GM23338 (cell line): Measurements from ENCODE around the gene AQP1. TPM values are rescaled to one million over a fixed set of nuclear protein-coding genes. Genes with fewer than 3 reads are reported as not detected.

Experiments
- ATAC-seq: fragments of 200-7000 bp; cut with Tn5 transposase; 3 replicates; pipeline ENCODE4 v1.9.1; 2020
- DNase-seq: peaks from one replicate; pipeline ENCODE4 v3.0.0-alpha.2; 2015; ENCODE audit warnings: low spot score
- H2AFZ ChIP-seq: fragments of 200-600 bp; sonication (generic); 2 replicates; pipeline ENCODE4 v1.8.0; 2016; ENCODE audit warnings: antibody characterized with exemption, mild to moderate bottlenecking, moderate library complexity
- H3F3A ChIP-seq: fragments of 200-600 bp; sonication (generic); replicated peaks from 2 replicates; pipeline ENCODE4 v1.8.0; 2017; ENCODE audit warnings: antibody characterized with exemption, mixed run types, low read depth
- H3K27ac ChIP-seq: fragments of 200-600 bp; sonication (generic); 2 replicates; pipeline ENCODE4 v1.6.1; 2016; ENCODE audit warnings: low read depth
- H3K27me3 ChIP-seq: fragments of 200-600 bp; sonication (generic); 2 replicates; pipeline ENCODE4 v1.8.0; 2016; ENCODE audit warnings: mild to moderate bottlenecking, mixed run types, moderate library complexity; ENCODE audit not compliant: insufficient read depth
- H3K36me3 ChIP-seq: fragments of 200-600 bp; sonication (generic); 2 replicates; pipeline ENCODE4 v1.8.0; 2016; ENCODE audit warnings: mild to moderate bottlenecking; ENCODE audit not compliant: insufficient read depth
- H3K4me1 ChIP-seq: fragments of 200-600 bp; sonication (generic); 2 replicates; pipeline ENCODE4 v1.8.0; 2016; ENCODE audit warnings: mild to moderate bottlenecking, moderate library complexity; ENCODE audit not compliant: insufficient read depth
- H3K4me2 ChIP-seq: fragments of 200-600 bp; sonication (generic); 2 replicates; pipeline ENCODE4 v1.7.1; 2017; ENCODE audit warnings: mixed run types
- H3K4me3 ChIP-seq: fragments of 200-600 bp; sonication (generic); 2 replicates; pipeline ENCODE4 v1.6.1; 2016; ENCODE audit warnings: mixed run types
- H3K79me2 ChIP-seq: fragments of 200-600 bp; sonication (generic); replicated peaks from 2 replicates; pipeline ENCODE4 v1.8.0; 2017; ENCODE audit warnings: mild to moderate bottlenecking; ENCODE audit not compliant: insufficient read depth
- H3K9me2 ChIP-seq: fragments of 200-600 bp; sonication (generic); 2 replicates; pipeline ENCODE4 v1.8.0; 2017; ENCODE audit not compliant: insufficient read depth
- H4K20me1 ChIP-seq: fragments of 200-600 bp; sonication (generic); replicated peaks from 2 replicates; pipeline ENCODE4 v1.8.0; 2017; ENCODE audit warnings: mild to moderate bottlenecking; ENCODE audit not compliant: insufficient read depth
- H3K27ac Mint-ChIP-seq: 2 replicates; pipeline ENCODE4 v1.8.0; 2020; ENCODE audit warnings: inconsistent platforms, mild to moderate bottlenecking, moderate library complexity, mixed read lengths
- H3K27me3 Mint-ChIP-seq: 3 replicates; pipeline ENCODE4 v1.8.0; 2022; ENCODE audit warnings: low read depth, mild to moderate bottlenecking, moderate library complexity, mixed read lengths, inconsistent platforms; ENCODE audit not compliant: insufficient read depth, poor library complexity
- H3K36me3 Mint-ChIP-seq: 3 replicates; pipeline ENCODE4 v1.8.0; 2021; ENCODE audit warnings: low read depth, mild to moderate bottlenecking, inconsistent platforms, moderate library complexity, mixed read lengths
- H3K4me1 Mint-ChIP-seq: 3 replicates; pipeline ENCODE4 v1.8.0; 2020; ENCODE audit warnings: mild to moderate bottlenecking, inconsistent platforms, mixed read lengths
- H3K4me3 Mint-ChIP-seq: 3 replicates; pipeline ENCODE4 v1.8.0; 2021; ENCODE audit warnings: moderate library complexity, mild to moderate bottlenecking, inconsistent platforms, mixed read lengths
- H3K9me3 Mint-ChIP-seq: 3 replicates; pipeline ENCODE4 v1.8.0; 2020; ENCODE audit warnings: moderate library complexity, mild to moderate bottlenecking, inconsistent platforms, mixed read lengths
- CREB1 ChIP-seq: fragments of 250-450 bp; sonication (Bioruptor Pico); IDR thresholded peaks from 2 replicates; pipeline ENCODE4 v1.5.0; 2020; ENCODE audit warnings: low read depth, mild to moderate bottlenecking, moderate library complexity
- CTCF ChIP-seq, 2 experiments: fragments of 200-600 bp in 1 of 2; sonication (generic) in 1 of 2; conservative IDR thresholded peaks; 2 replicates each; pipeline versions ENCODE4 v1.5.1 to v1.6.1; 2016 to 2017; ENCODE audit warnings: antibody characterized with exemption in 2 of 2, low read depth in 2 of 2, mild to moderate bottlenecking in 2 of 2, moderate library complexity in 1 of 2
- ETS1 ChIP-seq: IDR thresholded peaks from 2 replicates; pipeline ENCODE4 v1.6.1; 2016; ENCODE audit warnings: antibody characterized with exemption
- EZH2 ChIP-seq: fragments of 200-600 bp; sonication (generic); IDR thresholded peaks from one replicate; pipeline ENCODE4 v1.8.0; 2017; ENCODE audit warnings: antibody characterized with exemption, mild to moderate bottlenecking, low read depth; ENCODE audit not compliant: unreplicated experiment
- EZH2phosphoT487 ChIP-seq: fragments of 200-600 bp; sonication (generic); IDR thresholded peaks from one replicate; pipeline ENCODE4 v1.8.1; 2018; ENCODE audit warnings: antibody characterized with exemption; ENCODE audit not compliant: unreplicated experiment
- JUNB ChIP-seq: IDR thresholded peaks from one replicate; pipeline ENCODE4 v1.6.1; 2016; ENCODE audit warnings: antibody characterized with exemption; ENCODE audit not compliant: unreplicated experiment
- NANOG ChIP-seq: IDR thresholded peaks from 2 replicates; pipeline ENCODE4 v1.6.1; 2016; ENCODE audit warnings: antibody characterized with exemption, borderline replicate concordance
- POLR2AphosphoS5 ChIP-seq: IDR thresholded peaks from 2 replicates; pipeline ENCODE4 v1.6.1; 2016; ENCODE audit warnings: antibody characterized with exemption, low read depth
- REST ChIP-seq: IDR thresholded peaks from one replicate; pipeline ENCODE4 v1.6.1; 2018; ENCODE audit warnings: antibody characterized with exemption; ENCODE audit not compliant: unreplicated experiment
- STAT1 ChIP-seq: IDR thresholded peaks from one replicate; pipeline ENCODE4 v1.6.1; 2016; ENCODE audit warnings: antibody characterized with exemption; ENCODE audit not compliant: unreplicated experiment
- ZNF114 ChIP-seq: fragments of 250-450 bp; sonication (Bioruptor Pico); IDR thresholded peaks from 2 replicates; pipeline ENCODE4 v1.5.0; 2020; ENCODE audit warnings: mild to moderate bottlenecking, moderate library complexity
- ZNF331 ChIP-seq: fragments of 250-450 bp; sonication (Bioruptor Pico); IDR thresholded peaks from 2 replicates; pipeline ENCODE4 v1.5.0; 2020; ENCODE audit warnings: low read depth, mild to moderate bottlenecking, moderate library complexity
- polyA plus RNA-seq: library from polyadenylated mRNA; unstranded; fragments of >200 nt; fragmentation: Nextera tagmentation; extraction: Ambion mirVana; gene quantifications from 2 replicates; pipeline ENCODE4 v1.2.1, GENCODE V29; 2016
- total RNA-seq: library from RNA; depleted of rRNA; stranded (reverse); fragments of >200 nt; shearing (Covaris generic); gene quantifications from 2 replicates; pipeline ENCODE4 v1.2.3, GENCODE V29; 2014
- TF ChIP-seq, protein P1 (sequence below): fragments of 250-450 bp; sonication (Bioruptor Pico); IDR thresholded peaks from 2 replicates; pipeline ENCODE4 v1.5.0; 2020; ENCODE audit warnings: mild to moderate bottlenecking, moderate library complexity

Gene AQP1
- total and polyA plus RNA-seq, 2 experiments from 2014 or later, result 0.28 TPM; not detected in 1

DNA sequence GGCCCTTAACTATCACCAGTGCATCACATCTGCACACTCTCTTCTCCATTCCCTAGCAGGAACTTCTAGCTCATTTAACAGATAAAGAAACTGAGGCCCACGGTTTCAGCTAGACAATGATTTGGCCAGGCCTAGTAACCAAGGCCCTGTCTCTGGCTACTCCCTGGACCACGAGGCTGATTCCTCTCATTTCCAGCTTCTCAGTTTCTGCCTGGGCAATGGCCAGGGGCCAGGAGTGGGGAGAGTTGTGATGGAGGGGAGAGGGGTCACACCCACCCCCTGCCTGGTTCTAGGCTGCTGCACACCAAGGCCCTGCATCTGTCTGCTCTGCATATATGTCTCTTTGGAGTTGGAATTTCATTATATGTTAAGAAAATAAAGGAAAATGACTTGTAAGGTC is 13.5 kb downstream of the AQP1 start:
- Histone ChIP-seq H3K4me1 (no peaks in the 10 kb centered on the region), H3K4me3 (no peak overlapping the region), H3K27me3 (no peaks in the 10 kb centered on the region), H3K4me2 (no peak overlapping the region), H3K9me2 (peaks cover 6% of the 10 kb centered on the region; the same call in 1 of the 2 replicates), H4K20me1 (no peaks in the 10 kb centered on the region), H2AFZ (no peak overlapping the region), H3K27ac (no peak overlapping the region), H3K36me3 (no peaks in the 10 kb centered on the region), H3K79me2 (no peaks in the 10 kb centered on the region), H3F3A (no peaks in the 10 kb centered on the region)
- Mint-ChIP-seq H3K4me1 (no peaks in the 10 kb centered on the region), H3K4me3 (no peak overlapping the region), H3K36me3 (no peaks in the 10 kb centered on the region), H3K27ac (no peak overlapping the region), H3K9me3 (no peaks in the 10 kb centered on the region), H3K27me3 (peaks cover 9% of the 10 kb centered on the region)
- ATAC-seq (no peak), DNase-seq (no peak)
- TF ChIP-seq CTCF (conservative IDR thresholded peaks at IDR 0.05; ENCODE audit: low read depth in 2 of 2) (no peak), CREB1 (no peak), EZH2 (no peak), STAT1 (no peak), ZNF331 (CRISPR knock-in tag) (no peak), JUNB (no peak), POLR2AphosphoS5 (no peak), REST (no peak), ZNF114 (CRISPR knock-in tag) (no peak), ETS1 (no peak), EZH2phosphoT487 (no peak), NANOG (no peak)
- TF ChIP-seq, protein P1, sequence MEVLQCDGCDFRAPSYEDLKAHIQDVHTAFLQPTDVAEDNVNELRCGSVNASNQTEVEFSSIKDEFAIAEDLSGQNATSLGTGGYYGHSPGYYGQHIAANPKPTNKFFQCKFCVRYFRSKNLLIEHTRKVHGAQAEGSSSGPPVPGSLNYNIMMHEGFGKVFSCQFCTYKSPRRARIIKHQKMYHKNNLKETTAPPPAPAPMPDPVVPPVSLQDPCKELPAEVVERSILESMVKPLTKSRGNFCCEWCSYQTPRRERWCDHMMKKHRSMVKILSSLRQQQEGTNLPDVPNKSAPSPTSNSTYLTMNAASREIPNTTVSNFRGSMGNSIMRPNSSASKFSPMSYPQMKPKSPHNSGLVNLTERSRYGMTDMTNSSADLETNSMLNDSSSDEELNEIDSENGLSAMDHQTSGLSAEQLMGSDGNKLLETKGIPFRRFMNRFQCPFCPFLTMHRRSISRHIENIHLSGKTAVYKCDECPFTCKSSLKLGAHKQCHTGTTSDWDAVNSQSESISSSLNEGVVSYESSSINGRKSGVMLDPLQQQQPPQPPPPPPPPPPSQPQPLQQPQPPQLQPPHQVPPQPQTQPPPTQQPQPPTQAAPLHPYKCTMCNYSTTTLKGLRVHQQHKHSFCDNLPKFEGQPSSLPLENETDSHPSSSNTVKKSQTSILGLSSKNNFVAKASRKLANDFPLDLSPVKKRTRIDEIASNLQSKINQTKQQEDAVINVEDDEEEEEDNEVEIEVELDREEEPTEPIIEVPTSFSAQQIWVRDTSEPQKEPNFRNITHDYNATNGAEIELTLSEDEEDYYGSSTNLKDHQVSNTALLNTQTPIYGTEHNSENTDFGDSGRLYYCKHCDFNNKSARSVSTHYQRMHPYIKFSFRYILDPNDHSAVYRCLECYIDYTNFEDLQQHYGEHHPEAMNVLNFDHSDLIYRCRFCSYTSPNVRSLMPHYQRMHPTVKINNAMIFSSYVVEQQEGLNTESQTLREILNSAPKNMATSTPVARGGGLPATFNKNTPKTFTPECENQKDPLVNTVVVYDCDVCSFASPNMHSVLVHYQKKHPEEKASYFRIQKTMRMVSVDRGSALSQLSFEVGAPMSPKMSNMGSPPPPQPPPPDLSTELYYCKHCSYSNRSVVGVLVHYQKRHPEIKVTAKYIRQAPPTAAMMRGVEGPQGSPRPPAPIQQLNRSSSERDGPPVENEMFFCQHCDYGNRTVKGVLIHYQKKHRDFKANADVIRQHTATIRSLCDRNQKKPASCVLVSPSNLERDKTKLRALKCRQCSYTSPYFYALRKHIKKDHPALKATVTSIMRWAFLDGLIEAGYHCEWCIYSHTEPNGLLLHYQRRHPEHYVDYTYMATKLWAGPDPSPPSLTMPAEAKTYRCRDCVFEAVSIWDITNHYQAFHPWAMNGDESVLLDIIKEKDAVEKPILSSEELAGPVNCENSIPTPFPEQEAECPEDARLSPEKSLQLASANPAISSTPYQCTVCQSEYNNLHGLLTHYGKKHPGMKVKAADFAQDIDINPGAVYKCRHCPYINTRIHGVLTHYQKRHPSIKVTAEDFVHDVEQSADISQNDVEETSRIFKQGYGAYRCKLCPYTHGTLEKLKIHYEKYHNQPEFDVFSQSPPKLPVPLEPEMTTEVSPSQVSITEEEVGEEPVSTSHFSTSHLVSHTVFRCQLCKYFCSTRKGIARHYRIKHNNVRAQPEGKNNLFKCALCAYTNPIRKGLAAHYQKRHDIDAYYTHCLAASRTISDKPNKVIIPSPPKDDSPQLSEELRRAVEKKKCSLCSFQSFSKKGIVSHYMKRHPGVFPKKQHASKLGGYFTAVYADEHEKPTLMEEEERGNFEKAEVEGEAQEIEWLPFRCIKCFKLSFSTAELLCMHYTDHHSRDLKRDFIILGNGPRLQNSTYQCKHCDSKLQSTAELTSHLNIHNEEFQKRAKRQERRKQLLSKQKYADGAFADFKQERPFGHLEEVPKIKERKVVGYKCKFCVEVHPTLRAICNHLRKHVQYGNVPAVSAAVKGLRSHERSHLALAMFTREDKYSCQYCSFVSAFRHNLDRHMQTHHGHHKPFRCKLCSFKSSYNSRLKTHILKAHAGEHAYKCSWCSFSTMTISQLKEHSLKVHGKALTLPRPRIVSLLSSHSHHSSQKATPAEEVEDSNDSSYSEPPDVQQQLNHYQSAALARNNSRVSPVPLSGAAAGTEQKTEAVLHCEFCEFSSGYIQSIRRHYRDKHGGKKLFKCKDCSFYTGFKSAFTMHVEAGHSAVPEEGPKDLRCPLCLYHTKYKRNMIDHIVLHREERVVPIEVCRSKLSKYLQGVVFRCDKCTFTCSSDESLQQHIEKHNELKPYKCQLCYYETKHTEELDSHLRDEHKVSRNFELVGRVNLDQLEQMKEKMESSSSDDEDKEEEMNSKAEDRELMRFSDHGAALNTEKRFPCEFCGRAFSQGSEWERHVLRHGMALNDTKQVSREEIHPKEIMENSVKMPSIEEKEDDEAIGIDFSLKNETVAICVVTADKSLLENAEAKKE (CRISPR knock-in tag), result no peak
